ENCODE data around the gene CD8A.
"Not testable (repeated sequence)": the region's sequence is repeated elsewhere in the genome, so short reads cannot be mapped to it uniquely, and the experiment has no call there.

Gene CD8A

DNA sequence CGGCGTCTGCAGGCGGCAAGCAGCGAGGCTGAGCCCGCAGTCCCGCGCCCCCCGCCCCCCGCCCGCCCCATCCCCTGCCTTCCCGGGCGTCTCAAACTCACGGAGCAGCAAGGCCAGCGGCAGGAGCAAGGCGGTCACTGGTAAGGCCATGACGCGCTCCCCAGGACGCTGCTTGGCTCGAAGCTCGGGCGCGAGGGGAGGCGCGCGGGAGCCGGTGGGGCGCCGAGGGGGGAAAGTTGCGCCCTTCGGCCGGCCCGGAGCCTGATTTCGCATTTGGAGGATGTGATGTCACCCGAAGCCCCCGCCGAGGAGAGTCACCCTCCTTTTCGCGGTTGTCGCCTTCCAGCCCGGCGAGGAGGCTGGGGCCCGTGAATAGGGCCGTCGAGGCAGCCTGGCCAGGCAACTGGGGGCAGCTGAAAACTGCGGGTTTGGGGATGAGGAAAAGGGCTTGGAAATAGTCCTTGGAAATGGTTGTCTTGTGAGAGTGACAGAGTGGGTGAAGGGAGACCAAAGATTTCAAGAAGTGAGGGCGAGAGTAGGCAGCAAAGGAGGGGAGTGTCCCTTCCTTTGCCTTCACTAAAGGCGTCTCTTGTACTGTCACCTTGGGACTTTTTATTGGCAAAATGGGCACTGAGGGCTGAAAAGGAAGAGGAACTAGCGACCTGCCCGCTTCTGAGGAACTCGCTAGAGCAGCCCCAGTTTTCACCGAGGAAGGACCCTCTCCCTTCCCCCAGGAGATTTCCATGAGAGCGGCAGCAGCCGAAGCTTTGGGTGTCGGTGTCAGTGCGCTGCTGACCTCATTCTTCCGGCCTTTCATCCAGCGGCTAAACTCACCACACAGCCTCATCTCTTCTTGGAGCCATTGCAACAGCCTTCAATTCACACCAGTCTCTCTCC is at the start of gene CD8A:
TSS of gene CD8A (minus strand) at position 238 of the 897 bp plus-strand sequence. CDS start at position 150, 88 bp downstream.
- no peak for DNase-seq (ENCODE audit: low read depth in 3 of 3)

GRCh38 chr2:86839871-86840548 is 49.3 kb upstream of the CD8A start:
- DNase-seq (ENCODE audit: low read depth in 3 of 3) = not testable (repeated sequence)

DNA sequence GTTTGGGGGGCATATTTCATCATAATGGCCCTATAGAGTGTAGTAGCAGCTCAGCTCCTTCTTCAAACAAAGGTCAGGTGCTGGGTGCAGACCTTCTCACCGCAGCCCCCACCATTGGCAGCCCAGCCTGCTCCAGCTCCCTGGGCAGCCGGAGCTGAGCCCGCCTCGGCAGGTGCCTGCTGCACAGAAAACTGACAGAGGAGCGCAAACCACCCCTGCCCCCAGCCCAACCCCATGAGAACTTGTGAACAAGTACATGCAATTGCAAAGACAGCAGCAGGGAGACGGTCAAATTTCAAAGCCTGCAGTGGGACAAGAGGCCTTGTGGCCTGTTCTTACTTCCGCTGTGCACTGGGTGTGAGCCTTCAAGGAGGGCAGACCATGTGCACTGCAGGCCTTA is 48.7 kb upstream of the CD8A start:
- DNase-seq (ENCODE audit: low read depth in 3 of 3) = not testable (repeated sequence)

DNA sequence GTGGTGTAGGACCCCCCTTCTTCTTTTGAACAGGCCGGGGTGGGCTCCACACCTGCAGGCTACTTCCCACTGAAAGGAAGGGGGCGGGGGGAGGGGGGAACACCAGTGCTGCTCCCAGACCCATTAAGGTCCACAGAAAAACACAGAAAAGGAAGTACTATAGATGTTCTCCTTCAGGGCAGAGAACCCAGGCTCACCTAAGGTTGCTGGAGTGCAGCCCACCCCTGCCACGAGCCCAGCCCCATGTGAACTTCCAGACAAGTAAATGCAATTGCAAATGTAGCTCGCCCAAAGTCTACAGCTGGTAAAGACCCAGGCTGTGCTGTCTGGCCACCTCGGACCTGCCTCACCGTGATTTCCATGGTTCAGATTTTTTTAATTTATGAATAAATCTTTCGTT is 47.0 kb upstream of the CD8A start:
- not testable (repeated sequence) for DNase-seq (ENCODE audit: low read depth in 3 of 3)

DNA sequence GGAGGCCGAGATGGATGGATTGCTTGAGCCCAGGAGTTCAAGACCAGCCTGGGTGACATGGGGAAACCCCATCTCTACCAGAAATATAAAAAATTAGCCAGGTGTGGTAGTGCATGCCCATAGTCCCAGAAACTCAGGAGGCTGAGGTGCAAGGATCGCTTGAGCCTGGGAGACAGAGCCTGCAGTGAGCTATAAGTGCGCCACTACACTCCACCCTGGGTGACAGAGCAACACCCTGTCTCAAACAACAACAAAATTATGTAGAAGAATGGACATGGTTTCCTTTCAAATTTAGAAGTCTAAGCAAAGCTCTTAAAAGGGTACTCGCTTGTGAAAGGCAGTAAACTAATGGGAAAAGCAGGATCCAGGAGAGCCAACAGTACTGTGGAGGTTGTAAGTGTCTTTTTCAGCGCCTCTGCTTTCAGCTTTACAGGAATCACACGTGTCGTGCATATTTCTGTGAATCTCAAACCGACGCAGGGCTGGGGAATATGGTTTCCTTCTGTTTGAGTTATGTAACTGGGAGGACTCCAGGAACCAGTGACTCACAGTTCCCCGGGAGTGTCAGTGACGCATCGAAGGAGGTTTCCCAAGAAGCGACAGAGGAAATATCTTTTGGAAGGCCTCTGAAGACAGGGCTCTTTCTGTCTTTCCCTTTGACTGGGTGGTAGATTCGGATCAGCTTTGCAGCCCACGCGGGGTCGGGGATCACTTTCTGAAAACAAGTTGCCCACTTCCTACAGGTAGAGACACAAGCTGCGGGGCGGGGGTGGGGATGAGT is 46.4 kb upstream of the CD8A start:
- peak in 2 of 3 experiments; percentile 25 to 54 for DNase-seq (ENCODE audit: low read depth in 3 of 3)

GRCh38 chr2:86835548-86835889 is 44.8 kb upstream of the CD8A start:
- DNase-seq (ENCODE audit: low read depth in 3 of 3) = not testable (repeated sequence)

- DNase-seq (ENCODE audit: low read depth in 3 of 3) = no peak
These were observed 42.6 kb upstream of the CD8A start for GRCh38 chr2:86833315-86833714.

DNA sequence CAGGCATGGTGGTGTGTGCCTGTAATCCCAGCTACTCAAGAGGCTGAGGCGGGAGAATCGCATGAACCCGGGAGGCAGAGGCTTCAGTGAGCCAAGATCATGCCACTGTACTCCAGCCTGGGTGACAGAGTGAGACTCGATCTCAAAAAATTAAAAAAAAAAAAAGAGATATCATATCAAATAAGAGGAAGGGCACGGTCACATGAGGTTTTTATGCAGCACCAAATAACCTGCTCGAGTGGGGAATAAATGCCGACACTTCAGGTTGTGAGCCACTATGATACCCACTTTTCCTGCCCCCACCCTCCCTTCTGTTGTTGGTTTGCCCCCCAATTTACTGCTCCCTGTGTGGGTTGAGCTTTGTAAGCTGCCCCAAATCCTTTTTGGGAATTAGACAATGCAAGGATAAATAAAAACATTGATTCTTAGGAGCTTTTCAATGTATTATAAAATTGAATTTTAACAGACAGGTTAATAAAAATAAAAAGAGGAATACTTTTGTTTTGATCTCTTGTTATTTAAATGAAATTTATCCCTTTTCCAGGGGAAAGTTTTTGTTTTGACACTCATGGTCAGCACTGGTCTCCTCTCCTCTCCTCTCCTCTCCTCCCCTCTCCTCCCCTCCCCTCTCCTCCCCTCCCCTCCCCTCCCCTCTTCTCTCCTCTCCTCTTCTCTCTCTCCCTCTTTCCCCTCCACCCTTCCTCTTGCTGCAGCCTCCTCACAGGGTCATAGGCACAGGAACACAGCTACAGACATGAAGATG is 41.8 kb upstream of the CD8A start:
- DNase-seq (ENCODE audit: low read depth in 3 of 3) = no peak

DNA sequence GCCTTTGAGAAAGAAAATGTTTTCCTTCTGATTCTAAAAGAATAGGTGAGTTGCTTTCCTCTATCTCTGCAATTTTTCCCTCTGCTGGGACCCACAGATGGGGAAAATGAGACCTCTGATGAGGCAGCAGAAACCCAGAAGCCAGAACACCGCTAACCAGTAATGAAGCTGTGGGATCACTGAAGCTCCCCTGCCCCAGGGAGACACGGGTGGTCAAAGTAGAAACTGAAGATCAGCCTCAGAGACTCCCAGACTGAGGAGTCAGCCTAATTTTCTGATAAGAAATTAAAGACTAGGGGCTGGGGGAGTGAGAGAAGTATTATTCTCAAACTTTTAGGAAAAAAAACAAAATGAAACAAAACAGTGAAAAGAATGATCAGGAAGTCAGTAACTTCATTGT is 40.8 kb upstream of the CD8A start:
- no peak for DNase-seq (ENCODE audit: low read depth in 3 of 3)

- DNase-seq (ENCODE audit: low read depth in 3 of 3) = no peak
These were observed 36.2 kb upstream of the CD8A start for GRCh38 chr2:86826951-86827350.

- no peak for DNase-seq (ENCODE audit: low read depth in 3 of 3)
These were observed 35.1 kb upstream of the CD8A start for GRCh38 chr2:86825693-86826381.

DNA sequence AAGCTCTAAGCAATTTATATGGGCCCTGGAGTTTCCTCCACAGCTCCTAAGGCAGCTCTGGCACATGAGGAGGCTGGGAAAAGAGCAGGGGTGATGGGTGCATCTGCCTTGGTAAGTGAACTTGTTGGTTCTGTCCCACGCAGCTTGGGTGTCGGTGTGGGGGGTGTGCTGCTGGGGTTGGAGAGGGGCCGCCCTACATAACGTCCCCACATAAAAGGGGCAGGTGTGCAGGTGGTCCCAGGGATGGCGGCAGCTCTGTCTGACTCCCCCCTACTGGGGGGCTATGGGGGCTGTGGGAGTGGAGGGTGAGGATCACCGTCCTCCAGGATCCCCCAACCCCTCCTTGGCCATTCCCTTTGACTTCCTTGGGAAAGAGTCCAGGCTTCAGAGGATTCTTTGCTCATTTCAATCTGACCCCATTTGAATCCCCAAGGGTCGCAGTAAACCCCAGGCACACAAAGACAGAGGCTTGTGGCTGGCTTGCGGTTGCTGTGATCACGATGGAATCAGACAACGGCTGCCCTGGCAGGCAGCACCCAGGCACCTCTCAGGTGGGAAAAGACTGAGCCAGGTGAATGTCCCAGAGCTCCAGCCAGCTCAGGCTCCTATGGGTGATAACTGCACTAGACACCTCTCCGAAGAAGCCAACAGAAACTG is 34.5 kb upstream of the CD8A start:
- DNase-seq (ENCODE audit: low read depth in 3 of 3) = no peak

DNA sequence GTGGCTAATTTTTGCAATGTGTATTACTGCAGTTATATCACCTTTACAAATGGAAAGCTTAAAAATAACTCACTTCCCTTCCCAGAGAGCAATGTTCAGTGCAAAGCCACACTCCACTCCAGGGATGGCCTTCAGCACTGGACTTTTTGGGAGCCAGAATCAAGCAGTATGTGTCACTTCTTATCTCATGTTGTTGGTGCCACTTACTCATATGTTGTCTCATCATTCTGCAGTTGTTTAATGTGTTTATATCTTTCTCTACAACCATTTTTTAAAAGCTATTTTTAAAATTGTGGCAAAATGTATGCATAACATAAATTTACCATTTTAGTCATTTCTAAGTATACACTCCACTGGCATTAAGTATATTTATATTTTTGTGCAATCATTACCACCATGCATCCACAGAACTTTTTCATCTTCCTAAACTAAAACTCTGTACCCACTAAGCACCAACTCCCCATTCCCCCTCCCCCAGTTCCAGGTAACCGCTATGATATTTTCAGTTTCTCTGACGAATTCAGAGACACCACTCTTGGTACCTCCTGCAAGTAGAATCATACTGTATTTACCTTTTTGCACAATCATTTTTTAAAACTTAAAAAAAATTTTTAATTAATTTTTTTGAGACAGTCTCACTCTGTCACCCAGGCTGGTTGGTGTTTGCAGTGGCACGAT is 32.1 kb upstream of the CD8A start:
- no peak for DNase-seq (ENCODE audit: low read depth in 3 of 3)

GRCh38 chr2:86821842-86822241 is 31.1 kb upstream of the CD8A start:
- DNase-seq (ENCODE audit: low read depth in 3 of 3) = no peak

DNA sequence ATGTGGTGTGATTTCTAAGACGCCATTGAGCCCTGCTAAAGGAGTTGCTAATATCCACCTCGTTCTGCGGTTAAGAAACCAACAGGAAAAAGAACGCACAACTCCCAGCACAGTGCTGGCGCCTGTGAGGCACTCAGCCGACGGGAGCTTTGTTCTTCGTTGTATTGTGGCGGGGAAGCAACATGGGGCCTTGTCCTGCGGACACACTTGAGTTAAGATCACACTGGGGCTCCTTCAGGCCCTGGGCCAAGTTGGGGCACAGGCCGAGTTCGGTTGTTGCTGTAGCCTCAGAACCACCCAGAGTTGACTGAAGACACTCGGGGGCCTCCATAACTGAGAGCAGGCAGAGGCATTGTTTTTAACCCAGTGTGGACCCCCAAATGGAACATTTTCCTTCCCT is 30.6 kb upstream of the CD8A start:
- no peak for DNase-seq (ENCODE audit: low read depth in 3 of 3)

DNA sequence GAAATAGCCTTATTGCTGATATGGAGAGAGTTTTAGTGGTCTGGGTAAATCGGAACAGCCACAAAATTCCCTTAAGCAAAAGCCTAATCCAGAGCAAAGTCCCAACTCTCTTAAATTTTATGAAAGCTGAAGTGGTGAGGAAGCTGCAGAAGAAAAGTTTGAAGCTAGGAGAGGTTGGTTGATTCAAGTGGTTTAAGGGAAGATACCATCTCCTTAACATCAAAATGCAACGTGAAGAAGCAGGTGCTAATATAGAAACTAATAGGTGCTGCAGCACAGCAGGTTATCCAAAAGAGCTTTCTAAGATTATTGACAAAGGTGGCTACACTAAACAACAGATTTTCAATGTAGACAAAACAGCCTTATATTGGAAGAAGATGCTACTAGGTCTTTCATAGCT is 28.2 kb upstream of the CD8A start:
- DNase-seq (ENCODE audit: low read depth in 3 of 3) = no peak

- no peak for DNase-seq (ENCODE audit: low read depth in 3 of 3)
These were observed 27.5 kb upstream of the CD8A start for GRCh38 chr2:86818114-86818801.

- no peak for DNase-seq (ENCODE audit: low read depth in 3 of 3)
These were observed 24.9 kb upstream of the CD8A start for GRCh38 chr2:86815611-86816010.

GRCh38 chr2:86809481-86810121 is 18.9 kb upstream of the CD8A start:
- no peak for DNase-seq (ENCODE audit: low read depth in 3 of 3)
